GM18517 (cell line): ENCODE results near the gene ODC1.

Experiments used
- ATAC-seq: cut with Tn5 transposase; IDR thresholded peaks from one replicate; pipeline ENCODE4 v1.9.1; 2021; ENCODE audit warnings: mild to moderate bottlenecking, moderate library complexity; ENCODE audit not compliant: unreplicated experiment

ODC1 gene

GRCh38 chr2:10435820-10436204 lies 12.3 kb downstream of the ODC1 start:
- no peak for ATAC-seq

GRCh38 chr2:10434886-10435819 lies 13.0 kb downstream of the ODC1 start:
- ATAC-seq, result peak; percentile 47

- no peak for ATAC-seq
Measured at GRCh38 chr2:10433947-10434885, 13.9 kb downstream of the ODC1 start.

- ATAC-seq, result no peak
Measured at GRCh38 chr2:10433264-10433946, 14.7 kb downstream of the ODC1 start.

GRCh38 chr2:10432311-10433181 lies 15.6 kb downstream of the ODC1 start:
- no peak for ATAC-seq

- ATAC-seq, result no peak
Measured at GRCh38 chr2:10431797-10432196, 16.3 kb downstream of the ODC1 start.

- no peak for ATAC-seq
Measured at GRCh38 chr2:10430886-10431622, 17.1 kb downstream of the ODC1 start.

GRCh38 chr2:10428924-10429323 lies 19.2 kb downstream of the ODC1 start:
- no peak for ATAC-seq

GRCh38 chr2:10428355-10428754 lies 19.8 kb downstream of the ODC1 start:
- no peak for ATAC-seq

- no peak for ATAC-seq
Measured at GRCh38 chr2:10427618-10427949, 20.5 kb downstream of the ODC1 start.

- ATAC-seq, result no peak
Measured at GRCh38 chr2:10426726-10427617, 21.2 kb downstream of the ODC1 start.

GRCh38 chr2:10425699-10426098 lies 22.4 kb downstream of the ODC1 start:
- no peak for ATAC-seq

GRCh38 chr2:10424916-10425505 lies 23.1 kb downstream of the ODC1 start:
- ATAC-seq, result no peak

GRCh38 chr2:10424051-10424450 lies 24.1 kb downstream of the ODC1 start:
- no peak for ATAC-seq

- no peak for ATAC-seq
Measured at GRCh38 chr2:10423400-10423774, 24.7 kb downstream of the ODC1 start.

- no peak for ATAC-seq
Measured at GRCh38 chr2:10422732-10423399, 25.3 kb downstream of the ODC1 start.

- ATAC-seq, result no peak
Measured at GRCh38 chr2:10422251-10422650, 25.9 kb downstream of the ODC1 start.
